Measurements from ENCODE around the gene ZMAT3. TPM values are rescaled to one million over a fixed set of nuclear protein-coding genes. Genes with fewer than 3 reads are reported as not detected.

ZMAT3 gene
- total and polyA plus RNA-seq, 2 of the 13 experiments (the other 11 are each of a cell fraction or from before 2014, with no cell fraction given) = 11.4 to 11.7 TPM

- TF ChIP-seq IKZF1 (IDR thresholded peaks at IDR 0.05) (no peak), ZSCAN30 (CRISPR knock-in tag; IDR thresholded peaks at IDR 0.05) (no peak), ZGPAT (CRISPR knock-in tag; IDR thresholded peaks at IDR 0.05) (no peak), BRCA1 (CRISPR knock-in tag; IDR thresholded peaks at IDR 0.05) (no peak), RELA (CRISPR knock-in tag; IDR thresholded peaks at IDR 0.05) (no peak), ARID3A (IDR thresholded peaks at IDR 0.05; ENCODE audit: low read depth, low read length) (no peak), SMARCE1 (IDR thresholded peaks at IDR 0.05; ENCODE audit: borderline replicate concordance) (no peak), PRMT3 (CRISPR knock-in tag; IDR thresholded peaks at IDR 0.05; ENCODE audit: borderline replicate concordance, low read depth) (no peak), THAP8 (CRISPR knock-in tag; IDR thresholded peaks at IDR 0.05; ENCODE audit: borderline replicate concordance) (no peak), RXRB (CRISPR knock-in tag; IDR thresholded peaks at IDR 0.05; ENCODE audit: borderline replicate concordance) (no peak), TCF12 (IDR thresholded peaks at IDR 0.05) (no peak), TCF12 (CRISPR knock-in tag; IDR thresholded peaks at IDR 0.05) (no peak)
These were observed 36.0 kb upstream of the ZMAT3 start (continued) for GRCh38 chr3:179107617-179108016.
